ENCODE data around the gene UBE3A. TPM values are rescaled to one million over a fixed set of nuclear protein-coding genes. Genes with fewer than 3 reads are reported as not detected.

The UBE3A gene
- total RNA-seq, 1 donor from 2014 or later: 93.1 TPM

GRCh38 chr15:25401501-25401900, 37.3 kb downstream of the UBE3A start:
- H3K27me3 ChIP-seq: no peaks in the 10 kb centered on the region
- ATAC-seq: no peak
- H3K9me3 ChIP-seq: peaks cover 5% of the 10 kb centered on the region
- no peak for DNase-seq
- intact Hi-C loops (cut with DNase I): no loop called here
- TF ChIP-seq CTCF (IDR thresholded peaks at IDR 0.05): no peak
- H3K4me3 ChIP-seq: no peak overlapping the region
- peaks cover 17% of the 10 kb centered on the region for H3K36me3 ChIP-seq
- H3K4me1 ChIP-seq: peaks cover 8% of the 10 kb centered on the region
- no peak overlapping the region for H3K27ac ChIP-seq

GRCh38 chr15:25397100-25397499, 41.7 kb downstream of the UBE3A start:
- H3K4me1 ChIP-seq: peaks cover 8% of the 10 kb centered on the region
- DNase-seq: no peak
- intact Hi-C loops (cut with DNase I): no loop called here
- no peak for TF ChIP-seq CTCF (IDR thresholded peaks at IDR 0.05)
- peaks cover 3% of the 10 kb centered on the region for H3K36me3 ChIP-seq
- no peak overlapping the region for H3K4me3 ChIP-seq
- H3K27me3 ChIP-seq: no peaks in the 10 kb centered on the region
- H3K9me3 ChIP-seq: peaks cover 5% of the 10 kb centered on the region
- ATAC-seq: no peak
- no peak overlapping the region for H3K27ac ChIP-seq

GRCh38 chr15:25394898-25395297, 43.9 kb downstream of the UBE3A start:
- ATAC-seq (no peak), DNase-seq (no peak)
- Histone ChIP-seq H3K4me3 (no peak overlapping the region), H3K27me3 (no peaks in the 10 kb centered on the region), H3K27ac (no peak overlapping the region), H3K4me1 (peaks cover 8% of the 10 kb centered on the region), H3K9me3 (no peaks in the 10 kb centered on the region), H3K36me3 (no peaks in the 10 kb centered on the region)
- TF ChIP-seq CTCF (IDR thresholded peaks at IDR 0.05): no peak
- intact Hi-C loops (cut with DNase I): no loop called here

GRCh38 chr15:25392806-25393205, 46.0 kb downstream of the UBE3A start:
- no peak for DNase-seq
- Histone ChIP-seq H3K4me3 (no peak overlapping the region), H3K36me3 (no peaks in the 10 kb centered on the region), H3K9me3 (no peaks in the 10 kb centered on the region), H3K27ac (no peak overlapping the region), H3K4me1 (peaks cover 8% of the 10 kb centered on the region), H3K27me3 (no peaks in the 10 kb centered on the region)
- intact Hi-C loops (cut with DNase I): no loop called here
- TF ChIP-seq CTCF (IDR thresholded peaks at IDR 0.05): no peak
- ATAC-seq: no peak

- H3K27me3 ChIP-seq: no peaks in the 10 kb centered on the region
- intact Hi-C loops (cut with DNase I): no loop called here
- TF ChIP-seq CTCF (IDR thresholded peaks at IDR 0.05): no peak
- no peaks in the 10 kb centered on the region for H3K36me3 ChIP-seq
- no peak overlapping the region for H3K4me3 ChIP-seq
- peaks cover 3% of the 10 kb centered on the region for H3K4me1 ChIP-seq
- no peak overlapping the region for H3K27ac ChIP-seq
- H3K9me3 ChIP-seq: peaks cover 3% of the 10 kb centered on the region
- no peak for DNase-seq
- no peak for ATAC-seq
Observed at GRCh38 chr15:25391971-25392721, 46.7 kb downstream of the UBE3A start.

Data from upper lobe of right lung (tissue), 1 donor.